Vagina (tissue), 2 donors: ENCODE results near the gene ABI1. TPM values are rescaled to one million over a fixed set of nuclear protein-coding genes. Genes with fewer than 3 reads are reported as not detected.

Source experiments
- DNase-seq, 2 donors: peaks; one replicate each; pipeline ENCODE4 v3.0.0-alpha.2; 2017; ENCODE audit errors: extremely low spot score in 2 of 2
- H3K27ac ChIP-seq: fragments of 200-600 bp; sonication (generic); one replicate; pipeline ENCODE4 v1.5.1; 2019
- H3K27me3 ChIP-seq: fragments of 200-600 bp; sonication (generic); one replicate; pipeline ENCODE4 v1.5.1; 2019
- H3K36me3 ChIP-seq, 2 donors: fragments of 200-600 bp; sonication (generic); one replicate each; pipeline ENCODE4 v1.5.1; 2017 to 2019
- H3K4me1 ChIP-seq: fragments of 200-600 bp; sonication (generic); one replicate; pipeline ENCODE4 v1.5.1; 2019
- H3K4me3 ChIP-seq, 2 donors: fragments of 200-600 bp; sonication (generic); 1 replicate in 1 of 2; 2 replicates in 1 of 2; pipeline ENCODE4 v1.5.1; 2016 to 2019
- H3K9me3 ChIP-seq: fragments of 200-600 bp; sonication (generic); one replicate; pipeline ENCODE4 v1.5.1; 2019
- POLR2A ChIP-seq, 2 donors: fragments of 450-650 bp; IDR thresholded peaks; one replicate each; pipeline ENCODE4 v1.6.1; 2017; ENCODE audit warnings: antibody characterized with exemption in 2 of 2, mild to moderate bottlenecking in 2 of 2, moderate library complexity in 2 of 2
- POLR2AphosphoS5 ChIP-seq, 2 donors: sonication (generic); formaldehyde crosslinking; IDR thresholded peaks; one replicate each; pipeline ENCODE4 v1.9.0; 2017; ENCODE audit warnings: antibody characterized with exemption in 2 of 2, mild to moderate bottlenecking in 2 of 2, low read depth in 1 of 2; ENCODE audit not compliant: insufficient read depth in 1 of 2
- intact Hi-C: fragments of 100-400 bp; cut with DNase I; formaldehyde crosslinking; loops from one replicate; pipeline ENCODE4 v1.15.1; 2023
- total RNA-seq: library from RNA; depleted of rRNA; stranded (reverse); fragments of >200 nt; gene quantifications from one replicate; pipeline ENCODE4 v1.2.3, GENCODE V29; 2016
- TF ChIP-seq, protein P1 (sequence below), 3 experiments: fragments of 450-650 bp in 2 of 3; fragments of 200-600 bp in 1 of 3; sonication (generic) in 1 of 3; IDR thresholded peaks; one replicate each; pipeline ENCODE4 v1.5.1; 2017 to 2019; ENCODE audit warnings: antibody characterized with exemption in 3 of 3, mild to moderate bottlenecking in 2 of 3, moderate library complexity in 2 of 3

ABI1 gene
- total RNA-seq, 1 donor from 2014 or later: 26.0 TPM

DNA sequence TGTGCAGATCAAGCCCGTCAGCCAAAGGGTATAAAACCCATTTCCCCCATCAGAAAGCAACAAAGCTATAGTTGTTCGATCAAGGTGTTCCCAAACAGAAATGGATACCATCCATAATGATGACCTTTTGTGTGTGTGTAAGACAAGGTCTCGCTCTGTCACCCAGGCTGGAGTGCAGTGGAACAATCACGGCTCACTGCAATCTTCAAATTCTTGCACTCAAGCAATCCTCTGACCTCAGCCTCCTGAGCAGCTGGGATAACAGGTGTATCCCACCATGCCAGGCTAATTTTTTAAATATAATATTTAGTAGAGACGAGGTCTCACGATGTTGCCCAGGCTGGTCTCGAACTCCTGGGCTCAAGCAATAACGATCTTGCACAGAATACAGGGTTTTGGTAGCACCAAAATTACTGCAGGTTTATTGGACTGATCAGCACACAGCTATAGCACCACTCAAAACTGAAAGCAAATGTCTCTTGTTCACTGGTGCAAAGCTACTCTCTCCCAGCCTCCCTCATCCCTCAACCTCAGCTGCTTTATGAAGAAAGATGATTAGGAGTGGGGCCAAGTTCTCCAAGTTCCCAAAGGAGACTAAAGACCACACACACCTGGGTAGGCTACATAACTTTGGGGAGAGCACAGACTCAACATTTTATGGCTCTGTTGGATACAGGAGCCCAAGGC lies 80.5 kb downstream of the ABI1 start:
- H3K4me3 ChIP-seq: no peak overlapping the region
- TF ChIP-seq POLR2AphosphoS5 (IDR thresholded peaks at IDR 0.05; ENCODE audit: insufficient read depth in 1 of 2, low read depth in 1 of 2): no peak
- TF ChIP-seq POLR2A (IDR thresholded peaks at IDR 0.05): no peak
- TF ChIP-seq, protein P1, sequence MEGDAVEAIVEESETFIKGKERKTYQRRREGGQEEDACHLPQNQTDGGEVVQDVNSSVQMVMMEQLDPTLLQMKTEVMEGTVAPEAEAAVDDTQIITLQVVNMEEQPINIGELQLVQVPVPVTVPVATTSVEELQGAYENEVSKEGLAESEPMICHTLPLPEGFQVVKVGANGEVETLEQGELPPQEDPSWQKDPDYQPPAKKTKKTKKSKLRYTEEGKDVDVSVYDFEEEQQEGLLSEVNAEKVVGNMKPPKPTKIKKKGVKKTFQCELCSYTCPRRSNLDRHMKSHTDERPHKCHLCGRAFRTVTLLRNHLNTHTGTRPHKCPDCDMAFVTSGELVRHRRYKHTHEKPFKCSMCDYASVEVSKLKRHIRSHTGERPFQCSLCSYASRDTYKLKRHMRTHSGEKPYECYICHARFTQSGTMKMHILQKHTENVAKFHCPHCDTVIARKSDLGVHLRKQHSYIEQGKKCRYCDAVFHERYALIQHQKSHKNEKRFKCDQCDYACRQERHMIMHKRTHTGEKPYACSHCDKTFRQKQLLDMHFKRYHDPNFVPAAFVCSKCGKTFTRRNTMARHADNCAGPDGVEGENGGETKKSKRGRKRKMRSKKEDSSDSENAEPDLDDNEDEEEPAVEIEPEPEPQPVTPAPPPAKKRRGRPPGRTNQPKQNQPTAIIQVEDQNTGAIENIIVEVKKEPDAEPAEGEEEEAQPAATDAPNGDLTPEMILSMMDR (IDR thresholded peaks at IDR 0.05): no peak
- no peak for DNase-seq
- no peak overlapping the region for H3K27ac ChIP-seq
- intact Hi-C loops: no loop called here
- H3K4me1 ChIP-seq: peaks cover 62% of the 10 kb centered on the region
- H3K27me3 ChIP-seq: no peaks in the 10 kb centered on the region
- no peaks in the 10 kb centered on the region for H3K36me3 ChIP-seq
- H3K9me3 ChIP-seq: no peaks in the 10 kb centered on the region

DNA sequence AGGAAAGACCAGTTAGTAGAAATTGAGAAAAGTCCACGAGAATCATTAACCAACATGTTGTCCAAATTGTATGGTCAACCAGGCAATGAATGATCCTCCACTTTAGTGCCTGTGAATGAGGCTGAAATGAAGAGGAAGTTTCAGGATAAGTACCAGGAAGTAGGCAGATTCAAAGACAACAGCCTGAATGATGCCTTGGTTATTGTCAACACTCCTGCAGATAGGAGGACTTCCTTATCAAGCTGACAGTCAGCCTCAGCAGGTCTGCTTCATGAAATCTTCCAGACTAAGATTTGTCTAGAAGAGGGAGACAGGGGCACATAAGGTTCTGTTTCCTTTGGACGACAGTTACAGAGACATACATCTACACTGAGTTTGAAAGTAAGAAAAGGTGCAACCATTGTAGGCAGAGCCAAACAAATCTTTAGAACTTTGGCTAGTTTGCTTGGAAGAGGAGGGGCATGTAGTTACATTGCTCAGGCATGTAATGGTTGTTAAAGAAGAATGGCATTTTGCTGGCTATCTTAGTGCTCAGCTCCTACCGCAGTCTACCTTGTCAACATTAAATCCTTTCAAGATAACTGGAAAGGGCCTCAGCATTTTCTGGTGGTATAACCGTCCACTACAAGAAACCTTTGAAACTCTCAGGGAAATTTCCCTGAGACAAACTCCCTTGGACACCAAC lies 81.4 kb downstream of the ABI1 start:
- no peaks in the 10 kb centered on the region for H3K27me3 ChIP-seq
- no peak for DNase-seq
- H3K36me3 ChIP-seq: no peaks in the 10 kb centered on the region
- TF ChIP-seq, protein P1 (IDR thresholded peaks at IDR 0.05): no peak
- no peak for TF ChIP-seq POLR2AphosphoS5 (IDR thresholded peaks at IDR 0.05; ENCODE audit: insufficient read depth in 1 of 2, low read depth in 1 of 2)
- no peak for TF ChIP-seq POLR2A (IDR thresholded peaks at IDR 0.05)
- peaks cover 53% of the 10 kb centered on the region for H3K4me1 ChIP-seq
- intact Hi-C loops: no loop called here
- H3K27ac ChIP-seq: no peak overlapping the region
- H3K9me3 ChIP-seq: no peaks in the 10 kb centered on the region
- no peak overlapping the region for H3K4me3 ChIP-seq

DNA sequence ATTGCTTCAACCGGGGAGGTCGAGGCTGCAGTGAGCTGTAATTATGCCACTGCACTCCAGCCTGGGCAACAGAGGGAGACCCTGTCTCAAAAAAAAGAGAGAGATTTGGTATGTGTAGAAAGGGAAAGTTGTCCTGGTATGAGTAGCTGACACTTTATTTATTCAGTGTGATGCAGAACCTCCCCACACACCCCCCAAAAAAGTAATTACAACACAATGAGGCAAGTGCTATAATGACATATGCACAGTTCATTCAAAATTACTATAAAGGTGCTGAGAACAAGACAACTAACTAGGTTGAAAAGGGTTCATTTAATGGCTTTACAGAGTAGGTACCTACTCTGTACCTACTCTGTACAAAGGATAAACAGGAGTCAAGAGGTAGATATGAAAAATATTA lies 83.1 kb downstream of the ABI1 start:
- Histone ChIP-seq H3K27me3 (no peaks in the 10 kb centered on the region), H3K4me3 (no peak overlapping the region), H3K9me3 (no peaks in the 10 kb centered on the region), H3K4me1 (peaks cover 36% of the 10 kb centered on the region), H3K27ac (no peak overlapping the region), H3K36me3 (no peaks in the 10 kb centered on the region)
- DNase-seq: no peak
- no peak for TF ChIP-seq POLR2A (IDR thresholded peaks at IDR 0.05)
- TF ChIP-seq POLR2AphosphoS5 (IDR thresholded peaks at IDR 0.05; ENCODE audit: insufficient read depth in 1 of 2, low read depth in 1 of 2): no peak
- TF ChIP-seq, protein P1 (IDR thresholded peaks at IDR 0.05): no peak
- intact Hi-C loops: no loop called here

DNA sequence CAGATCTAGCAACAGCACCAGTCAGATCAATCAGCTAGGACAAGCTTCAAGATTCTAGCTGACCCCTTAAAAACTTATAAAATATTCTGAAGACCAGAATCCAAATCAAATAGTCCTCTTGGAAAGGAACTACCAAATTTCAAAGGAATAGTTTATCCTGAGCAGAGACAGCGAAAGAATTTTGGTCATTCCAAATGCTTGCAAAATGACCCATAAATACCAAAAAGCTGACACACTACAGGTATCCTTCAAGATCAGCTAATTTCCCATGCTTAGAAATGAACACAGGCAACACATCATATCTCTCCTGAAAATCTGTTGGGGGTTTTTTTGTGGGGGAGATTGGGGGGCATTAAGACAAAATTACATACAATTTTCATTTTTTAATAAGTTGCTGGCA lies 84.5 kb downstream of the ABI1 start:
- intact Hi-C loops: no loop called here
- Histone ChIP-seq H3K36me3 (no peaks in the 10 kb centered on the region), H3K4me3 (no peak overlapping the region), H3K9me3 (no peaks in the 10 kb centered on the region), H3K27ac (no peak overlapping the region), H3K27me3 (no peaks in the 10 kb centered on the region), H3K4me1 (peaks cover 22% of the 10 kb centered on the region)
- TF ChIP-seq POLR2AphosphoS5 (IDR thresholded peaks at IDR 0.05; ENCODE audit: insufficient read depth in 1 of 2, low read depth in 1 of 2): no peak
- DNase-seq: no peak

DNA sequence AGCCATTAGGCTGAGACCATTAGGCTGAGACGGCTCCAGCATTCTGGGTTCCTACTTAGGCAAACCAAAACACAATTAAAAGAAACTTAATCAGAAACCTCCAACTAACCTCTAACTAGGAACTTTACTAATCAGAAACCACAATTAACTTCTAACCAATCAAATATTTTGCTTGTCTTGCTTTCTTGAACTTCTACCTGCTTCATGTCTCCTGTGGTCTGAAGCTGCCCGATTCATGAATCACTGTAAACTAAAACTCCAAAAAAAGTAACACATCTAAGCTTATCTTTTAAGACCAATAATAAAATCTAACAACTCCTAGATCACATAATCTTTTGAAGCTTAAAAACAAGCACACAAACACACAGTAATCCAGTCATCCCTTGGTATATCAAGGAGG lies 87.1 kb downstream of the ABI1 start:
- DNase-seq: no peak
- peaks cover 0 to 2% of the 10 kb centered on the region in 2 donors for H3K36me3 ChIP-seq
- H3K27me3 ChIP-seq: no peaks in the 10 kb centered on the region
- intact Hi-C loops: no loop called here
- H3K4me3 ChIP-seq: no peak overlapping the region
- TF ChIP-seq, protein P1 (IDR thresholded peaks at IDR 0.05): no peak
- TF ChIP-seq POLR2A (IDR thresholded peaks at IDR 0.05): no peak
- TF ChIP-seq POLR2AphosphoS5 (IDR thresholded peaks at IDR 0.05; ENCODE audit: insufficient read depth in 1 of 2, low read depth in 1 of 2): no peak
- H3K27ac ChIP-seq: no peak overlapping the region
- no peaks in the 10 kb centered on the region for H3K4me1 ChIP-seq
- no peaks in the 10 kb centered on the region for H3K9me3 ChIP-seq
